Activated T-helper 1 cell treated with Interleukin-2 at 50 U/mL for 16 hours (primary cell): ENCODE measurements around the gene FMO4.
"Not testable (repeated sequence)": the region's sequence is repeated elsewhere in the genome, so short reads cannot be mapped to it uniquely, and the experiment has no call there.

Experiments
- DNase-seq: peaks from one replicate; pipeline ENCODE4 v3.0.0-alpha.2; 2020; ENCODE audit warnings: low read depth

The FMO4 gene

GRCh38 chr1:171335964-171336363 lies 22.0 kb downstream of the FMO4 start:
- DNase-seq: no peak

- DNase-seq: not testable (repeated sequence)
Observed at GRCh38 chr1:171339345-171339744, 25.4 kb downstream of the FMO4 start.

- no peak for DNase-seq
Observed at GRCh38 chr1:171343727-171344472, 29.9 kb downstream of the FMO4 start.

GRCh38 chr1:171344473-171344820 lies 30.5 kb downstream of the FMO4 start:
- DNase-seq: no peak

GRCh38 chr1:171345536-171345935 lies 31.6 kb downstream of the FMO4 start:
- DNase-seq: no peak

GRCh38 chr1:171346881-171347280 lies 32.9 kb downstream of the FMO4 start:
- no peak for DNase-seq

DNA sequence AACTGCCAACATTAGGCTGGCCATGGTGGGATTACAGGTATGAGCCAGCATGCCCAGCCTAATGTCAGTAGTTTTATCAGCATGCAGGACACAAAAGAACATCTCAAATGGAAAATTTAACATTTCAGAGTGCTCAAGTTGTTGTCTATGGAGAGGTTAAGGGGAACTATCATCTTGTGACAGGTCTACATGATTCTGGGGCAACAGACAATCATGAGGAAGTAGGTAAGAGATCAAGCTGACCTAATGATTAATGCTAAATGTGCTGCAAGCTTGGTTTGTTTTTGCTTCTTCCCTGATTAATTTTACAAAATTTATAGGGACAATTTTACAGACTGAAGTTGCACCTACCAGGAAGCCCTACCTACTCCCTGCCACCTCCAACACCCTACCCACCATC lies 36.6 kb downstream of the FMO4 start:
- DNase-seq: no peak

- no peak for DNase-seq
Observed at GRCh38 chr1:171351961-171352360, 38.0 kb downstream of the FMO4 start.

- no peak for DNase-seq
Observed at GRCh38 chr1:171352554-171352953, 38.6 kb downstream of the FMO4 start.

GRCh38 chr1:171355727-171356126 lies 41.7 kb downstream of the FMO4 start:
- no peak for DNase-seq

GRCh38 chr1:171357179-171357578 lies 43.2 kb downstream of the FMO4 start:
- DNase-seq: no peak

- not testable (repeated sequence) for DNase-seq
Observed at GRCh38 chr1:171359355-171359648, 45.3 kb downstream of the FMO4 start.

DNA sequence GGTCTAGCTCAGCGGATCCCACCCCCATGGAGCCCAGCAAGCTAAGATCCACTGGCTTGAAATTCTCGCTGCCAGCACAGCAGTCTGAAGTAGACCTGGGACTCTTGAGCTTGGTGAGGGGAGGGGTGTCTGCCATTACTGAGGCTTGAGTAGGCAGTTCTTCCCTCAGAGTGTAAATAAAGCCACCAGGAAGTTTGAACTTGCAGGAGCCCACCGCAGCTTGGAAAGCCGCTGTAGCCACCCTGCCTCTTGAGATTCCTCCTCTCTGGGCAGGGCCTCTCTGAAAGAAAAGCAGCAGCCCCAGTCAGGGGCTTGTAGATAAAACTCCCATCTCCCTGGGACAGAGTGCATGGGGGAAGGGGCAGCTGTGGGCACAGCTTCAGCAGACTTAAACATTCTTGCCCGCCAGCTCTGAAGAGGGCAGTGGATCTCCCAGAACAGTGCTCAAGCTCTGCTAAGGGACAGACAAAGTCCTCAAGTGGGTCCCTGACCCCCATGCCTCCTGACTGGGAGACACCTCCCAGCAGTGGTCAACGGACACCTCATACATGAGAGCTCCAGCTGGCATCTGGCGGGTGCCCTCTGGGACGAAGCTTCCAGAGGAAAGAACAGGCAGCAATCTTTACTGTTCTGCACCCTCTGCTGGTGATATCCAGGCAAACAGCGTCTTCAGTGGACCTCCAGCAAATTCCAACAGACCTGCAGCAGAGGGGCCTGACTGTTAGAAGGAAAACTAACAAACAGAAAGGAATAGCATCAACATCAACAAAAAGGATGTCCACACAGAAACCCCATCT lies 45.9 kb downstream of the FMO4 start:
- DNase-seq: not testable (repeated sequence)

GRCh38 chr1:171366085-171366484 lies 52.1 kb downstream of the FMO4 start:
- DNase-seq: no peak

DNA sequence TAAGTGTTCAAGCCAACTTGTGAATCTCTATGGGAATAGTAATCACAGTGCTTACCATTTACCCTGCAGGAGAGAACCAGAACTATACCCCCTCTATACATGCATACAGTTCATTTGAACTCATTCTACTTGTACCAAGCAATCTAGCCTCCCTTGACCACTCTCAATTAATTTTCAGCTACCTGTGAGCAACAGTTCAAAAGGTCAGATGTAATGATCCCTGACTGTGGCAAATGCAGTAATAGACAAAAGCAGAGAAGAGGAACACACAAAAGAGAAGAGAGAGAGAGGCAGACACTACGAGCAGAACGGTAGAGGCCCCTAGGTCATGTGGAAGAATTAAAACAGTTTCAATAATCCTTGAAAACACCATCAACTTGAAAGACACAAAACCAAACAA lies 52.8 kb downstream of the FMO4 start:
- no peak for DNase-seq

DNA sequence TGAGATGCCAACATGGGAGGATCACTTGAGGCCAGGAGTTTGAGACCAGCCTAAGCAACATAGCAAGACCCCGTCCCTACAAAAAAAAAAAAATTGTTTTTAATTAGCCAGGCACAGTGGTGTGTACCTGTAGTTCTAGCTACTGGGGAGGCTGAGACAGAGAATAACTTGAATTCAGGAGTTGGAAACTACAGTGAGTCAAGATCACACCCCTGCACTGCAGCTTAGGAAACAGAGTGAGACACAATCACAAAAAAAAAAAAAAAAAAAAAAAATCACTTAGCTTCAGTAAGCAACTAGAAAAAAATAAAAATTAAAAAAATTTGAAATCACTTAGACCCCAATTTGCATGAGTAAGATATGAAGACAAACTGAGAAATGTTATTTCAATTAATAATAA lies 53.5 kb downstream of the FMO4 start:
- no peak for DNase-seq

DNA sequence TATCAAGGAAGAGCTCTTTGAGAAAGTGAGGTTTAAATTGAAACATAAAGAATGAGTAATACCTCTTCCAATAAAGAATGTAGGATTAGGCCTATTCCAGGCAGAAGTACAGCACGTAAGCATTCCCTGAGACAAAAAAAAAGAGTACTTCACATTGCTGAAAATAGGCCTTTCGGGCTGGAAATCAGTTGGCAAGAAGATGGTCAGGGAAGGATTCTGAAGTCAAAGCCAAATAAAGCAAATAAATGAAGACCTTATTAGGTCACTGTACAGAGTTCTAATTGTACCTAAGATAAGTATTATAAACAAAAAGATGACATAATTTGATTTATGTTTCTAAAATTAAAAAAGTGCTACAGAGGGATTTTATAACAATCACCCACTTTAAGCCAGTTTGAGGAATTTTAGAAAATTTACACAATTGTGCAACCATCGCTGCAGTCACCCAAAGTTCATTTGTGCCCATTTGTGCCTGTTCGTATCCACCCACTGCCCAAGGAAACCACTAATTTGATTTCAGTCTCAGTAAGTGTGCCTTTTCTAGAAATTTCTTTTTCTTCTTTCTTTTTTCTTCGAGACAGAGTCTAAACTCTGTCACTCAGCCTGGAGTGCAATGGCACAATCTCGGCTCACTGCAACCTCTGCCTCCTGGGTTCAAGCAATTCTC lies 58.6 kb downstream of the FMO4 start:
- DNase-seq: no peak

GRCh38 chr1:171373357-171374122 lies 59.6 kb downstream of the FMO4 start:
- not testable (repeated sequence) for DNase-seq

- DNase-seq: no peak
Observed at GRCh38 chr1:171379846-171380245, 65.9 kb downstream of the FMO4 start.

GRCh38 chr1:171381866-171382210 lies 67.9 kb downstream of the FMO4 start:
- DNase-seq: no peak

- DNase-seq: no peak
Observed at GRCh38 chr1:171384496-171384895, 70.5 kb downstream of the FMO4 start.

DNA sequence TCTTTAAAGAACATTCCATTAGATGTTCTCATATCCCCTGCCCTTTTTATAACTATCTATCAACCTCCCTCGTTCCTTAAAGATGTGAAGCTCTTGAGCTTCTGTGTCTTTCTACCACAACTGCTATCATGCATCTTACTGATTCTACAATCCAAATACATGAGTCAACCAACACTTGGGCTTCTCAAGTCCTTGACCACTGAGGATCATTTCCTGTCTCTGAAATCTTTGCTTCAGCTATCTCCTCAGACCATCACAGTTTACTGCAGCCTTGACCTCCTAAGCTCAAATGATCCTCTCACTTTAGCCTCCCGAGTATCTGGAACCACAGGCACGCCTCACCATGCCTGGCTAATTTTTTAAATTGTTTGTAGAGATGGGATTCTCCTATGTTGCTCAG lies 75.2 kb downstream of the FMO4 start:
- no peak for DNase-seq

- not testable (repeated sequence) for DNase-seq
Observed at GRCh38 chr1:171390740-171391139, 76.8 kb downstream of the FMO4 start.
